Stimulated activated CD4-positive, alpha-beta T cell treated with anti-CD3 and anti-CD28 coated beads, Interleukin-1b, Interleukin-23, amount 100 ng/mL, for 24 hours (primary cell): ENCODE data around the gene ODAM.
"Not testable (repeated sequence)": the region's sequence is repeated elsewhere in the genome, so short reads cannot be mapped to it uniquely, and the experiment has no call there.

ENCODE experiments used
- DNase-seq, 4 experiments: peaks; one replicate each; pipeline ENCODE4 v3.0.0-alpha.2; 2020; ENCODE audit warnings: low read depth in 4 of 4, low spot score in 1 of 4

The ODAM gene

GRCh38 chr4:70195425-70195824 is at the start of gene ODAM:
ODAM (plus strand) TSS chr4:70195725; CDS start chr4:70196544, 819 bp downstream.
- no peak for DNase-seq

GRCh38 chr4:70151271-70151670 is 44.3 kb upstream of the ODAM start:
- no peak for DNase-seq

GRCh38 chr4:70152088-70152487 is 43.4 kb upstream of the ODAM start:
- no peak for DNase-seq

GRCh38 chr4:70153937-70154336 is 41.6 kb upstream of the ODAM start, which contains the start of gene PRR27:
PRR27 (plus strand) TSS chr4:70154237; CDS start chr4:70154376, 139 bp downstream.
- no peak for DNase-seq

GRCh38 chr4:70158576-70158975 is 36.9 kb upstream of the ODAM start:
- no peak for DNase-seq

GRCh38 chr4:70177090-70177489 is 18.4 kb upstream of the ODAM start:
- DNase-seq, result no peak

GRCh38 chr4:70178075-70178660 is 17.4 kb upstream of the ODAM start:
- DNase-seq, result no peak

GRCh38 chr4:70179811-70180210 is 15.7 kb upstream of the ODAM start:
- no peak for DNase-seq

GRCh38 chr4:70181864-70182263 is 13.7 kb upstream of the ODAM start:
- no peak for DNase-seq

- DNase-seq, result no peak
These were observed 12.9 kb upstream of the ODAM start for GRCh38 chr4:70182517-70183167.

- DNase-seq, result no peak
These were observed 12.2 kb upstream of the ODAM start for GRCh38 chr4:70183168-70183939.

GRCh38 chr4:70183940-70184246 is 11.6 kb upstream of the ODAM start:
- DNase-seq, result no peak

GRCh38 chr4:70187216-70187615 is 8.3 kb upstream of the ODAM start:
- no peak for DNase-seq

- no peak for DNase-seq
These were observed 4.9 kb upstream of the ODAM start for GRCh38 chr4:70190579-70190978.

- no peak for DNase-seq
These were observed 3.9 kb upstream of the ODAM start for GRCh38 chr4:70191647-70192046.

GRCh38 chr4:70192895-70193294 is 2.6 kb upstream of the ODAM start:
- DNase-seq, result no peak

GRCh38 chr4:70196857-70197256 is 1.3 kb downstream of the ODAM start:
- DNase-seq, result no peak

- no peak for DNase-seq
These were observed 2.3 kb downstream of the ODAM start for GRCh38 chr4:70197842-70198241.

GRCh38 chr4:70203601-70204000 is 8.1 kb downstream of the ODAM start:
- DNase-seq, result no peak

GRCh38 chr4:70212752-70213151 is 17.2 kb downstream of the ODAM start:
- not testable (repeated sequence) for DNase-seq

GRCh38 chr4:70216109-70216508 is 20.6 kb downstream of the ODAM start:
- DNase-seq, result not testable (repeated sequence)

- not testable (repeated sequence) for DNase-seq
These were observed 21.0 kb downstream of the ODAM start for GRCh38 chr4:70216550-70216949.
